GM12878 (cell line): Measurements from ENCODE around the gene KRT12. TPM values are rescaled to one million over a fixed set of nuclear protein-coding genes. Genes with fewer than 3 reads are reported as not detected.

Experiments used
- ATF2 ChIP-seq: IDR thresholded peaks from 2 replicates; pipeline ENCODE4 v1.6.1; 2012; ENCODE audit warnings: low read length, inconsistent platforms
- ATF7 ChIP-seq: fragments of 450-650 bp; IDR thresholded peaks from 2 replicates; pipeline ENCODE4 v1.6.1; 2016; ENCODE audit warnings: low read depth, mild to moderate bottlenecking
- BCLAF1 ChIP-seq: fragments of 450-650 bp; IDR thresholded peaks from 2 replicates; pipeline ENCODE4 v1.6.1; 2017; ENCODE audit warnings: antibody characterized with exemption, mild to moderate bottlenecking, moderate library complexity
- CREB1 ChIP-seq: IDR thresholded peaks from 2 replicates; pipeline ENCODE4 v1.6.1; 2012; ENCODE audit warnings: low read depth, mild to moderate bottlenecking, inconsistent platforms
- EZH2 ChIP-seq: IDR thresholded peaks from 2 replicates; pipeline ENCODE4 v1.6.1; 2012; ENCODE audit warnings: low read depth, mild to moderate bottlenecking, control low read depth, inconsistent platforms, low read length, borderline replicate concordance; ENCODE audit not compliant: control insufficient read depth
- IKZF1 ChIP-seq: fragments of 450-650 bp; conservative IDR thresholded peaks from 2 replicates; pipeline ENCODE4 v1.6.1; 2017; ENCODE audit warnings: antibody characterized with exemption, mild to moderate bottlenecking
- KAT2A ChIP-seq: conservative IDR thresholded peaks from 2 replicates; pipeline ENCODE4 v1.6.1; 2011; ENCODE audit warnings: low read depth, low read length; ENCODE audit not compliant: control insufficient read depth
- NFYA ChIP-seq: IDR thresholded peaks from 2 replicates; pipeline ENCODE4 v1.6.1; 2011; ENCODE audit warnings: low read depth, mild to moderate bottlenecking, low read length, improper control_type of control experiment, borderline replicate concordance
- RCOR1 ChIP-seq: conservative IDR thresholded peaks from 2 replicates; pipeline ENCODE4 v1.6.1; 2012; ENCODE audit warnings: low read depth, low read length, improper control_type of control experiment
- SKIL ChIP-seq: fragments of 450-650 bp; IDR thresholded peaks from 2 replicates; pipeline ENCODE4 v1.6.1; 2017; ENCODE audit warnings: mild to moderate bottlenecking, low read depth, inconsistent platforms; ENCODE audit not compliant: poor library complexity, severe bottlenecking
- SUPT20H ChIP-seq: IDR thresholded peaks from 2 replicates; pipeline ENCODE4 v1.6.1; 2011; ENCODE audit warnings: low read depth, mild to moderate bottlenecking, low read length, moderate library complexity, borderline replicate concordance; ENCODE audit not compliant: control insufficient read depth
- ZBTB40 ChIP-seq: fragments of 450-650 bp; IDR thresholded peaks from 2 replicates; pipeline ENCODE4 v1.6.1; 2016; ENCODE audit warnings: mild to moderate bottlenecking, moderate library complexity, borderline replicate concordance
- polyA plus RNA-seq, 11 experiments: library from polyadenylated mRNA; depleted of rRNA in 4 of 11; unstranded in 6 of 11; stranded (reverse) in 5 of 11; fragments of >200 nt; fragmentation: Nextera tagmentation in 4 of 11; fragmentation: Illumina TruSeq in 1 of 11; extraction: Ambion mirVana in 4 of 11; extraction: Trizol in 1 of 11; gene quantifications; 1 replicate in 1 of 11; 2 replicates in 10 of 11; pipeline versions ENCODE4 v1.2.1 to v1.2.3, GENCODE V29; 2011 to 2016; ENCODE audit warnings: inconsistent platforms in 2 of 11, missing spikeins in 2 of 11, low read depth in 1 of 11
- total RNA-seq, 4 experiments: library from RNA; depleted of rRNA in 3 of 4; stranded (reverse); fragments of >200 nt in 3 of 4; fragmentation: Illumina TruSeq in 1 of 4; extraction: Trizol in 1 of 4; gene quantifications; 2 replicates each; pipeline versions ENCODE4 v1.2.1 to v1.2.3, GENCODE V29; 2013 to 2021

Gene KRT12
- total and polyA plus RNA-seq, 10 of the 15 experiments (the other 5 are each of a cell fraction or from before 2014, with no cell fraction given): not detected

- TF ChIP-seq BCLAF1 (no peak), IKZF1 (no peak), KAT2A (no peak), RCOR1 (no peak), SKIL (no peak), ATF7 (no peak), NFYA (no peak), ATF2 (no peak), SUPT20H (no peak), EZH2 (no peak), ZBTB40 (no peak), CREB1 (no peak)
Observed at GRCh38 chr17:40816569-40816968, 50.5 kb downstream of the KRT12 start (continued).
